SU-DHL-6 (cell line): ENCODE measurements around the gene ART4.

Experiments used
- EZH2phosphoT487 ChIP-seq: fragments of 200-600 bp; sonication (generic), shearing (Covaris generic); conservative IDR thresholded peaks from 2 replicates; pipeline ENCODE4 v1.6.1; 2018; ENCODE audit warnings: mild to moderate bottlenecking, antibody characterized with exemption, low read length, moderate library complexity, mixed read lengths
- TF ChIP-seq, protein P1 (sequence below): fragments of 200-600 bp; sonication (generic); IDR thresholded peaks from one replicate; pipeline ENCODE4 v1.5.1; 2017; ENCODE audit warnings: antibody characterized with exemption, mild to moderate bottlenecking, low read length, moderate library complexity; ENCODE audit not compliant: insufficient read depth, poor library complexity, severe bottlenecking

DNA sequence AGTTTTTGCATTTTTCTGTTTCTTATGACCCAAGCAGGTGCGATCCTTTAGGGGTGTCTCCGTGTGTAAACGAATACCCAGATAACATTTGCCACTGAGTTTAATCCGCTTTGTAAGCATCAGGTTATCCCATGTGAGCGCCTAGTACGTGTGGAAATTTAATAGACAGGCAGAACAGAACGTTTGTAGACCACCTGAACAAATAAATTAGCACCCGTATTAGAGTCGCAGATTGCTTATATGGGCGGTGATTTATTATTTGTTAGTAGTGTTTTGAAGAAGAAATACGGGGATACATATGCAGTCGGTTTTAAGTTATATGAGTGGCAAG, 39.5 kb downstream of the ART4 start:
- TF ChIP-seq, protein P1, sequence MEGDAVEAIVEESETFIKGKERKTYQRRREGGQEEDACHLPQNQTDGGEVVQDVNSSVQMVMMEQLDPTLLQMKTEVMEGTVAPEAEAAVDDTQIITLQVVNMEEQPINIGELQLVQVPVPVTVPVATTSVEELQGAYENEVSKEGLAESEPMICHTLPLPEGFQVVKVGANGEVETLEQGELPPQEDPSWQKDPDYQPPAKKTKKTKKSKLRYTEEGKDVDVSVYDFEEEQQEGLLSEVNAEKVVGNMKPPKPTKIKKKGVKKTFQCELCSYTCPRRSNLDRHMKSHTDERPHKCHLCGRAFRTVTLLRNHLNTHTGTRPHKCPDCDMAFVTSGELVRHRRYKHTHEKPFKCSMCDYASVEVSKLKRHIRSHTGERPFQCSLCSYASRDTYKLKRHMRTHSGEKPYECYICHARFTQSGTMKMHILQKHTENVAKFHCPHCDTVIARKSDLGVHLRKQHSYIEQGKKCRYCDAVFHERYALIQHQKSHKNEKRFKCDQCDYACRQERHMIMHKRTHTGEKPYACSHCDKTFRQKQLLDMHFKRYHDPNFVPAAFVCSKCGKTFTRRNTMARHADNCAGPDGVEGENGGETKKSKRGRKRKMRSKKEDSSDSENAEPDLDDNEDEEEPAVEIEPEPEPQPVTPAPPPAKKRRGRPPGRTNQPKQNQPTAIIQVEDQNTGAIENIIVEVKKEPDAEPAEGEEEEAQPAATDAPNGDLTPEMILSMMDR: no peak
- no peak for TF ChIP-seq EZH2phosphoT487
